GM12874 (cell line): ENCODE results near the gene DGCR2.

Experiments
- TF ChIP-seq, protein P1 (sequence below): IDR thresholded peaks from 2 replicates; pipeline ENCODE4 v1.5.1; 2011; ENCODE audit warnings: low read depth, mild to moderate bottlenecking, control low read depth, low read length, moderate library complexity; ENCODE audit not compliant: insufficient read depth

DGCR2 gene

DNA sequence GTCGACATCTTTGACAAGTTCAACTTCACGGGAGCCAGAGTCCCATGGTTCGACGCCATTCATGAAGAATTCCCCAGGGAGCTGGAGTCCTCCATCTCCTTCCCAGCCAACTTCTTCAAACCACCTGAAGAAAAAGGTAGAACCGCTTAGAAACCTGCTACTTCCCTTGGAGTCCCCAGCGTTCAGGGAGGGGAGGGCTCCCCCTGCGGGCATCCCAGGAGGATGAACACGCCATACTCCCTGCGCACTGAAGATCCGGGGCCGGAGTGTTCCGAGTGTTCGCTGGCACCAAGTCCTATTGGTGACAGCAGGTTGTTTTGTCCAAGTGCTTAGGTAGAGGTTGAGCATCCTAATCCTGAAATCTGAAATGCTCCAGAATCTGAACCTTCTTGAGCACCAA, 134.4 kb downstream of the DGCR2 start:
- TF ChIP-seq, protein P1, sequence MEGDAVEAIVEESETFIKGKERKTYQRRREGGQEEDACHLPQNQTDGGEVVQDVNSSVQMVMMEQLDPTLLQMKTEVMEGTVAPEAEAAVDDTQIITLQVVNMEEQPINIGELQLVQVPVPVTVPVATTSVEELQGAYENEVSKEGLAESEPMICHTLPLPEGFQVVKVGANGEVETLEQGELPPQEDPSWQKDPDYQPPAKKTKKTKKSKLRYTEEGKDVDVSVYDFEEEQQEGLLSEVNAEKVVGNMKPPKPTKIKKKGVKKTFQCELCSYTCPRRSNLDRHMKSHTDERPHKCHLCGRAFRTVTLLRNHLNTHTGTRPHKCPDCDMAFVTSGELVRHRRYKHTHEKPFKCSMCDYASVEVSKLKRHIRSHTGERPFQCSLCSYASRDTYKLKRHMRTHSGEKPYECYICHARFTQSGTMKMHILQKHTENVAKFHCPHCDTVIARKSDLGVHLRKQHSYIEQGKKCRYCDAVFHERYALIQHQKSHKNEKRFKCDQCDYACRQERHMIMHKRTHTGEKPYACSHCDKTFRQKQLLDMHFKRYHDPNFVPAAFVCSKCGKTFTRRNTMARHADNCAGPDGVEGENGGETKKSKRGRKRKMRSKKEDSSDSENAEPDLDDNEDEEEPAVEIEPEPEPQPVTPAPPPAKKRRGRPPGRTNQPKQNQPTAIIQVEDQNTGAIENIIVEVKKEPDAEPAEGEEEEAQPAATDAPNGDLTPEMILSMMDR = no peak
